NCI-H187 treated with DMSO at 0.1 percent for 48 hours (cell line): ENCODE data around the gene SORL1-AS1.

ENCODE experiments used
- DNase-seq: peaks from one replicate; lab custom pipeline; 2025; lab: John Stamatoyannopoulos, UW

Gene SORL1-AS1

DNA sequence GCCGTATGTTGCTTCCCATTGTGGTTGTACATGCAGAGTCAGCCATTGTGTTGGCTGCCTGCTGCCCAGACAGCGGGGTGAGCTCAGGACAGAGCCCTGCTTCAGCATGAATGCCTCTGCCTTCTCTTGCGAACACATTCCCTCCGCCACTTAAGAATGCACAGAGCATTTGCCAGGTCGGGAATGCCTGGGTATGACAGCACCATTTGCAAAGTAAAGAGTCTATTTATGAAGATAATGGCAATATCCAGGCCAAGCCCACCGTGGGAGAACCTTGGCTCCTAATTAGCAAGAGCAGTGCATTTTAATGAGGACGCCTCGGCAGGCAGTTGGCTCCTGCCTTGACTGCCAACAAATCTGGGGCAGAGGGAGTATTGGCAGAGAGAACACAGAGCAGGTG, 63.1 kb downstream of the SORL1-AS1 start:
- DNase-seq, result no peak
